K562 (cell line): ENCODE results near the gene GPSM3. TPM values are rescaled to one million over a fixed set of nuclear protein-coding genes. Genes with fewer than 3 reads are reported as not detected.

Experiments
- ATF7 ChIP-seq: fragments of 450-650 bp; IDR thresholded peaks from 2 replicates; pipeline ENCODE4 v1.7.1; 2014; ENCODE audit warnings: mild to moderate bottlenecking, moderate library complexity
- MAZ ChIP-seq, 2 experiments: fragments of 450-650 bp in 1 of 2; sonication (generic) in 1 of 2; formaldehyde crosslinking; IDR thresholded peaks in 1 of 2; conservative IDR thresholded peaks in 1 of 2; 2 replicates each; pipeline versions ENCODE4 v1.4.0 to v1.5.0; 2020; ENCODE audit warnings: mild to moderate bottlenecking in 1 of 2, missing genetic modification reagents in 1 of 2
- NCOR1 ChIP-seq: fragments of 450-650 bp; IDR thresholded peaks from 2 replicates; pipeline ENCODE4 v1.6.1; 2016; ENCODE audit warnings: mild to moderate bottlenecking, moderate library complexity
- OTX1 ChIP-seq: fragments of 450-650 bp; formaldehyde crosslinking; IDR thresholded peaks from 2 replicates; pipeline ENCODE4 v1.4.0; 2022; ENCODE audit warnings: mild to moderate bottlenecking
- polyA plus RNA-seq, 8 experiments: library from polyadenylated mRNA; depleted of rRNA in 4 of 8; stranded (reverse) in 5 of 8; unstranded in 3 of 8; fragments of >200 nt; fragmentation: Nextera tagmentation in 2 of 8; fragmentation: Illumina TruSeq in 1 of 8; extraction: Ambion mirVana in 2 of 8; extraction: Trizol in 1 of 8; gene quantifications; 2 replicates each; pipeline versions ENCODE4 v1.2.1 to v1.2.3, GENCODE V29; 2011 to 2014; ENCODE audit warnings: inconsistent platforms in 1 of 8, missing spikeins in 1 of 8
- total RNA-seq, 7 experiments: library from RNA; depleted of rRNA in 6 of 7; stranded (reverse); fragments of >200 nt in 6 of 7; fragmentation: Illumina TruSeq in 2 of 7; extraction: Trizol in 2 of 7; gene quantifications; 2 replicates each; pipeline versions ENCODE4 v1.2.1 to v1.2.3, GENCODE V29; 2011 to 2021; ENCODE audit warnings: low replicate concordance in 1 of 7
- TF ChIP-seq, protein P1 (sequence below), 2 experiments: fragments of 200-800 bp in 1 of 2; sonication (Bioruptor generic) in 1 of 2; sonication (generic) in 1 of 2; formaldehyde crosslinking in 1 of 2; IDR thresholded peaks in 1 of 2; conservative IDR thresholded peaks in 1 of 2; 2 replicates each; pipeline versions ENCODE4 v1.5.0 to v1.6.1; 2016 to 2020; ENCODE audit warnings: missing compliant biosample characterization in 1 of 2, missing genetic modification characterization in 1 of 2, missing genetic modification reagents in 1 of 2
- TF ChIP-seq, protein P2 (sequence below), 2 experiments: IDR thresholded peaks; 2 replicates each; pipeline ENCODE4 v1.6.1; 2012; ENCODE audit warnings: improper control_type of control experiment in 2 of 2, low read depth in 2 of 2, low read length in 2 of 2, borderline replicate concordance in 1 of 2
- TF ChIP-seq, protein P3 (sequence below): fragments of 450-650 bp; IDR thresholded peaks from 2 replicates; pipeline ENCODE4 v1.6.1; 2016; ENCODE audit warnings: mild to moderate bottlenecking, moderate library complexity

The GPSM3 gene
- total and polyA plus RNA-seq, 9 of the 15 experiments (the other 6 are each of a cell fraction or from before 2014, with no cell fraction given): 5.3 to 42.6 (median 24.4) TPM

DNA sequence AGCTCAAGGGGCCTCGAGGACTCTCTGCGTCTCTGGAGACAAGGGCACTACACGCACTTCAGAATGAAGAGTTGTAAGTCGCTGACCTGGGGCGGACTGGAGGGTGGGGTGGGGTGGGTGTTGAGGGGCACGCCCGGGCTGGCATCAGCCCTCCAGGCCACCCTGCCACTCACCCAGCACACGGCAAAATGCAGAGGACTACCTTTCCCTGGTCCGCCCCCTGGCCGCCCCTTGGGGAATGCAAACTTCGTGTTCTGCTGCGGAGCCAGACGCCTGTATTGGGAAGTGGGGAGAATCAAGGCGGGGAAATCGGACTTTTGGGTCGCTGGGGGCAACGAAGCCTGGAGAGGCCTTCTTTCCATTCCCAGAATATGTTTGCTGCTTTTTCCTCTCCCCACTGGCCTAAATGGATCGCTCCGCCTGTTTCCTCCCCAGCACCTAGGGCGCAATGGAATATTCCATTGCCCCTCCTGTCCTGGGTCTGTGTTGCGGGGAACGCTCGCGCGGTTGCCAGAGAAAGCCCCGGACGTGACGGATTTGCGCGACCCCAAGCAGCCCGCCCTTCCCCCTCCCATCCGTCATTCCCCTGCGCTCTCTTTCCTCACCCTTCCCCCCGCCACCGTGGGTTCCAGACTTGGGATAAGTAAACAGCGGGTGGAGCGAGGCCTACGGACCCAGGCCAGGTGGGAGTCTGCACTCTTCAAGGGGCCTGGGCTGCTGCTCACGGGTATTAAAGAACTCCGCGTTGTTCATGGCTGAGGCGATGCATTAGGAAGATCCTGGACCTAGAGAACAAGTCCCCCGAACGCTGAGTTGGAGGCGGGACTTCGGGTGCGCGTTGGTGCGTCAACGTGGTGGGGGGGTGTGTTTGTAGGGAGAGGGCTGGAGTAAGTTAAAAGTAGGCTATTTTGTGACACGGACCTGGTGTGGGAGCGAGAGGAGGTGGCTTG is 38.6 kb downstream of the GPSM3 start, which contains the start of gene PPT2 (continued):
- peak; percentile 47 for TF ChIP-seq NCOR1
- TF ChIP-seq OTX1: peak; percentile 15; the same call in 1 of the 2 replicates
- TF ChIP-seq, protein P1, sequence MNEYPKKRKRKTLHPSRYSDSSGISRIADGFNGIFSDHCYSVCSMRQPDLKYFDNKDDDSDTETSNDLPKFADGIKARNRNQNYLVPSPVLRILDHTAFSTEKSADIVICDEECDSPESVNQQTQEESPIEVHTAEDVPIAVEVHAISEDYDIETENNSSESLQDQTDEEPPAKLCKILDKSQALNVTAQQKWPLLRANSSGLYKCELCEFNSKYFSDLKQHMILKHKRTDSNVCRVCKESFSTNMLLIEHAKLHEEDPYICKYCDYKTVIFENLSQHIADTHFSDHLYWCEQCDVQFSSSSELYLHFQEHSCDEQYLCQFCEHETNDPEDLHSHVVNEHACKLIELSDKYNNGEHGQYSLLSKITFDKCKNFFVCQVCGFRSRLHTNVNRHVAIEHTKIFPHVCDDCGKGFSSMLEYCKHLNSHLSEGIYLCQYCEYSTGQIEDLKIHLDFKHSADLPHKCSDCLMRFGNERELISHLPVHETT (CRISPR knock-in tag; conservative IDR thresholded peaks at IDR 0.05 in 1 of 2, IDR thresholded peaks at IDR 0.05 in 1 of 2): 0 out of 4 replicates have a peak, but pooled peaks of 1 of the 2 experiments have one; percentile 32
- peak in 1 of 2 experiments; percentile 72 for TF ChIP-seq MAZ (CRISPR knock-in tag; conservative IDR thresholded peaks at IDR 0.05 in 1 of 2, IDR thresholded peaks at IDR 0.05 in 1 of 2)
- TF ChIP-seq, protein P2, sequence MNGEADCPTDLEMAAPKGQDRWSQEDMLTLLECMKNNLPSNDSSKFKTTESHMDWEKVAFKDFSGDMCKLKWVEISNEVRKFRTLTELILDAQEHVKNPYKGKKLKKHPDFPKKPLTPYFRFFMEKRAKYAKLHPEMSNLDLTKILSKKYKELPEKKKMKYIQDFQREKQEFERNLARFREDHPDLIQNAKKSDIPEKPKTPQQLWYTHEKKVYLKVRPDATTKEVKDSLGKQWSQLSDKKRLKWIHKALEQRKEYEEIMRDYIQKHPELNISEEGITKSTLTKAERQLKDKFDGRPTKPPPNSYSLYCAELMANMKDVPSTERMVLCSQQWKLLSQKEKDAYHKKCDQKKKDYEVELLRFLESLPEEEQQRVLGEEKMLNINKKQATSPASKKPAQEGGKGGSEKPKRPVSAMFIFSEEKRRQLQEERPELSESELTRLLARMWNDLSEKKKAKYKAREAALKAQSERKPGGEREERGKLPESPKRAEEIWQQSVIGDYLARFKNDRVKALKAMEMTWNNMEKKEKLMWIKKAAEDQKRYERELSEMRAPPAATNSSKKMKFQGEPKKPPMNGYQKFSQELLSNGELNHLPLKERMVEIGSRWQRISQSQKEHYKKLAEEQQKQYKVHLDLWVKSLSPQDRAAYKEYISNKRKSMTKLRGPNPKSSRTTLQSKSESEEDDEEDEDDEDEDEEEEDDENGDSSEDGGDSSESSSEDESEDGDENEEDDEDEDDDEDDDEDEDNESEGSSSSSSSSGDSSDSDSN (IDR thresholded peaks at IDR 0.05; ENCODE audit: borderline replicate concordance in 1 of 2, low read depth in 2 of 2, low read length in 2 of 2): peak in 1 of 2 experiments; percentile 19; a peak in 1 of 4 replicates
- TF ChIP-seq, protein P3, sequence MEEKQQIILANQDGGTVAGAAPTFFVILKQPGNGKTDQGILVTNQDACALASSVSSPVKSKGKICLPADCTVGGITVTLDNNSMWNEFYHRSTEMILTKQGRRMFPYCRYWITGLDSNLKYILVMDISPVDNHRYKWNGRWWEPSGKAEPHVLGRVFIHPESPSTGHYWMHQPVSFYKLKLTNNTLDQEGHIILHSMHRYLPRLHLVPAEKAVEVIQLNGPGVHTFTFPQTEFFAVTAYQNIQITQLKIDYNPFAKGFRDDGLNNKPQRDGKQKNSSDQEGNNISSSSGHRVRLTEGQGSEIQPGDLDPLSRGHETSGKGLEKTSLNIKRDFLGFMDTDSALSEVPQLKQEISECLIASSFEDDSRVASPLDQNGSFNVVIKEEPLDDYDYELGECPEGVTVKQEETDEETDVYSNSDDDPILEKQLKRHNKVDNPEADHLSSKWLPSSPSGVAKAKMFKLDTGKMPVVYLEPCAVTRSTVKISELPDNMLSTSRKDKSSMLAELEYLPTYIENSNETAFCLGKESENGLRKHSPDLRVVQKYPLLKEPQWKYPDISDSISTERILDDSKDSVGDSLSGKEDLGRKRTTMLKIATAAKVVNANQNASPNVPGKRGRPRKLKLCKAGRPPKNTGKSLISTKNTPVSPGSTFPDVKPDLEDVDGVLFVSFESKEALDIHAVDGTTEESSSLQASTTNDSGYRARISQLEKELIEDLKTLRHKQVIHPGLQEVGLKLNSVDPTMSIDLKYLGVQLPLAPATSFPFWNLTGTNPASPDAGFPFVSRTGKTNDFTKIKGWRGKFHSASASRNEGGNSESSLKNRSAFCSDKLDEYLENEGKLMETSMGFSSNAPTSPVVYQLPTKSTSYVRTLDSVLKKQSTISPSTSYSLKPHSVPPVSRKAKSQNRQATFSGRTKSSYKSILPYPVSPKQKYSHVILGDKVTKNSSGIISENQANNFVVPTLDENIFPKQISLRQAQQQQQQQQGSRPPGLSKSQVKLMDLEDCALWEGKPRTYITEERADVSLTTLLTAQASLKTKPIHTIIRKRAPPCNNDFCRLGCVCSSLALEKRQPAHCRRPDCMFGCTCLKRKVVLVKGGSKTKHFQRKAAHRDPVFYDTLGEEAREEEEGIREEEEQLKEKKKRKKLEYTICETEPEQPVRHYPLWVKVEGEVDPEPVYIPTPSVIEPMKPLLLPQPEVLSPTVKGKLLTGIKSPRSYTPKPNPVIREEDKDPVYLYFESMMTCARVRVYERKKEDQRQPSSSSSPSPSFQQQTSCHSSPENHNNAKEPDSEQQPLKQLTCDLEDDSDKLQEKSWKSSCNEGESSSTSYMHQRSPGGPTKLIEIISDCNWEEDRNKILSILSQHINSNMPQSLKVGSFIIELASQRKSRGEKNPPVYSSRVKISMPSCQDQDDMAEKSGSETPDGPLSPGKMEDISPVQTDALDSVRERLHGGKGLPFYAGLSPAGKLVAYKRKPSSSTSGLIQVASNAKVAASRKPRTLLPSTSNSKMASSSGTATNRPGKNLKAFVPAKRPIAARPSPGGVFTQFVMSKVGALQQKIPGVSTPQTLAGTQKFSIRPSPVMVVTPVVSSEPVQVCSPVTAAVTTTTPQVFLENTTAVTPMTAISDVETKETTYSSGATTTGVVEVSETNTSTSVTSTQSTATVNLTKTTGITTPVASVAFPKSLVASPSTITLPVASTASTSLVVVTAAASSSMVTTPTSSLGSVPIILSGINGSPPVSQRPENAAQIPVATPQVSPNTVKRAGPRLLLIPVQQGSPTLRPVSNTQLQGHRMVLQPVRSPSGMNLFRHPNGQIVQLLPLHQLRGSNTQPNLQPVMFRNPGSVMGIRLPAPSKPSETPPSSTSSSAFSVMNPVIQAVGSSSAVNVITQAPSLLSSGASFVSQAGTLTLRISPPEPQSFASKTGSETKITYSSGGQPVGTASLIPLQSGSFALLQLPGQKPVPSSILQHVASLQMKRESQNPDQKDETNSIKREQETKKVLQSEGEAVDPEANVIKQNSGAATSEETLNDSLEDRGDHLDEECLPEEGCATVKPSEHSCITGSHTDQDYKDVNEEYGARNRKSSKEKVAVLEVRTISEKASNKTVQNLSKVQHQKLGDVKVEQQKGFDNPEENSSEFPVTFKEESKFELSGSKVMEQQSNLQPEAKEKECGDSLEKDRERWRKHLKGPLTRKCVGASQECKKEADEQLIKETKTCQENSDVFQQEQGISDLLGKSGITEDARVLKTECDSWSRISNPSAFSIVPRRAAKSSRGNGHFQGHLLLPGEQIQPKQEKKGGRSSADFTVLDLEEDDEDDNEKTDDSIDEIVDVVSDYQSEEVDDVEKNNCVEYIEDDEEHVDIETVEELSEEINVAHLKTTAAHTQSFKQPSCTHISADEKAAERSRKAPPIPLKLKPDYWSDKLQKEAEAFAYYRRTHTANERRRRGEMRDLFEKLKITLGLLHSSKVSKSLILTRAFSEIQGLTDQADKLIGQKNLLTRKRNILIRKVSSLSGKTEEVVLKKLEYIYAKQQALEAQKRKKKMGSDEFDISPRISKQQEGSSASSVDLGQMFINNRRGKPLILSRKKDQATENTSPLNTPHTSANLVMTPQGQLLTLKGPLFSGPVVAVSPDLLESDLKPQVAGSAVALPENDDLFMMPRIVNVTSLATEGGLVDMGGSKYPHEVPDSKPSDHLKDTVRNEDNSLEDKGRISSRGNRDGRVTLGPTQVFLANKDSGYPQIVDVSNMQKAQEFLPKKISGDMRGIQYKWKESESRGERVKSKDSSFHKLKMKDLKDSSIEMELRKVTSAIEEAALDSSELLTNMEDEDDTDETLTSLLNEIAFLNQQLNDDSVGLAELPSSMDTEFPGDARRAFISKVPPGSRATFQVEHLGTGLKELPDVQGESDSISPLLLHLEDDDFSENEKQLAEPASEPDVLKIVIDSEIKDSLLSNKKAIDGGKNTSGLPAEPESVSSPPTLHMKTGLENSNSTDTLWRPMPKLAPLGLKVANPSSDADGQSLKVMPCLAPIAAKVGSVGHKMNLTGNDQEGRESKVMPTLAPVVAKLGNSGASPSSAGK: peak; percentile 42
- peak; percentile 99 for TF ChIP-seq ATF7
